Measurements from ENCODE around the gene OPN5.

Gene OPN5

DNA sequence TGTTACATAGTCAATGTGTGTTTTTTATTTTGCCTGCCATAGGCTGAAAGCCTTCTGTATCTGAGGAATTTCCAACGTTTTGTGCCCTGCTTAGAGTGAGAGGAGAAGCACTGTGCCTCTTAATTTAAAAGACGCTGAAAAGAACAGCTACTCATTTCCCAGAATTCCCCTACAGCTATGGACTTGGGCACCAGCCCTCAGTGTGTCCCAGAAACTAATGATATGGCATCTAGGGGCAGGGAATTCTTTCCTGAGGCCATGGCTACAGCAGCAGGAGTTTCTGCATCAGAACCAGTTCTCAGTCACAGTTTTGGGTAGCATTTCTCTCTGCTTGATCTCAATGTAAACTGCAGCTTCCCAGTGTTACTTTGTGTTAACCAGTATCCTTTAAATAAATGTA lies 20.2 kb downstream of the OPN5 start:
- no peaks in the 10 kb centered on the region for H3K4me1 ChIP-seq (ENCODE audit: low read length)
- no peak overlapping the region for H3K4me3 ChIP-seq (ENCODE audit: low read length)
- no peaks in the 10 kb centered on the region for H3K9me3 ChIP-seq (replicated peaks; ENCODE audit: insufficient read depth, low read length)
- H3K27ac ChIP-seq (ENCODE audit: low read length), result no peak overlapping the region
- no peak for DNase-seq
- H3K9me2 ChIP-seq (replicated peaks; ENCODE audit: insufficient read depth, low read length), result no peaks in the 10 kb centered on the region
- H3K79me2 ChIP-seq (ENCODE audit: low read length), result no peaks in the 10 kb centered on the region
- no peaks in the 10 kb centered on the region for H4K20me1 ChIP-seq (ENCODE audit: insufficient read depth, low read length)
- H3K4me2 ChIP-seq (ENCODE audit: low read depth, low read length), result no peak overlapping the region
- H3K36me3 ChIP-seq (replicated peaks; ENCODE audit: insufficient read depth, low read length), result no peaks in the 10 kb centered on the region
- TF ChIP-seq, protein P1, sequence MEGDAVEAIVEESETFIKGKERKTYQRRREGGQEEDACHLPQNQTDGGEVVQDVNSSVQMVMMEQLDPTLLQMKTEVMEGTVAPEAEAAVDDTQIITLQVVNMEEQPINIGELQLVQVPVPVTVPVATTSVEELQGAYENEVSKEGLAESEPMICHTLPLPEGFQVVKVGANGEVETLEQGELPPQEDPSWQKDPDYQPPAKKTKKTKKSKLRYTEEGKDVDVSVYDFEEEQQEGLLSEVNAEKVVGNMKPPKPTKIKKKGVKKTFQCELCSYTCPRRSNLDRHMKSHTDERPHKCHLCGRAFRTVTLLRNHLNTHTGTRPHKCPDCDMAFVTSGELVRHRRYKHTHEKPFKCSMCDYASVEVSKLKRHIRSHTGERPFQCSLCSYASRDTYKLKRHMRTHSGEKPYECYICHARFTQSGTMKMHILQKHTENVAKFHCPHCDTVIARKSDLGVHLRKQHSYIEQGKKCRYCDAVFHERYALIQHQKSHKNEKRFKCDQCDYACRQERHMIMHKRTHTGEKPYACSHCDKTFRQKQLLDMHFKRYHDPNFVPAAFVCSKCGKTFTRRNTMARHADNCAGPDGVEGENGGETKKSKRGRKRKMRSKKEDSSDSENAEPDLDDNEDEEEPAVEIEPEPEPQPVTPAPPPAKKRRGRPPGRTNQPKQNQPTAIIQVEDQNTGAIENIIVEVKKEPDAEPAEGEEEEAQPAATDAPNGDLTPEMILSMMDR (IDR thresholded peaks at IDR 0.05; ENCODE audit: low read length), result no peak
- no peak for TF ChIP-seq EZH2phosphoT487 (IDR thresholded peaks at IDR 0.05; ENCODE audit: low read length)
- TF ChIP-seq EZH2 (optimal IDR thresholded peaks at IDR 0.05; ENCODE audit: low read depth, low read length), result no peak
- no peak overlapping the region for H3K9ac ChIP-seq (ENCODE audit: low read length)
- H3K27me3 ChIP-seq (replicated peaks; ENCODE audit: insufficient read depth, low read length), result no peaks in the 10 kb centered on the region
- H3F3A ChIP-seq (ENCODE audit: insufficient read depth, low read length), result no peaks in the 10 kb centered on the region
- no peak overlapping the region for H2AFZ ChIP-seq (ENCODE audit: low read length)

DNA sequence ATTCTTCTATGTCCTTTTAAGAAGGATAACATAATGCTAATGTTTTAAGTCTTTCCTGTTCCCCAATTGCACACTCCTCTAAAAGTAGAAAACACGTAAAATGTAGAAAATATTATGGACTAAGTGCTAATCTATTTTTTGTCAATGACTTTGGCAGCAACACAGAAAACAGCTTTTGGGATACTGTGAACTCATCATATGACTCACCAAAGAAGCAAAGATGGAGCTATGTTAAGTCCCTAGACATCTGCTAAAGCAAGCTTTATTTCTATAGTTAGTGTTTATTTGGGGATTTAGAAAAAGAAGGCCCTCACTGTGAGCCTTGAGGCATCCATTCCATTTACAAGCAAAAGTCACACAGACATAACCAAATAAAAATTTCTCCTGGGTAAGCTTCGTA lies 23.0 kb downstream of the OPN5 start:
- Histone ChIP-seq H3K4me3 (ENCODE audit: low read length) (no peak overlapping the region), H3K9me3 (replicated peaks; ENCODE audit: insufficient read depth, low read length) (no peaks in the 10 kb centered on the region), H3K79me2 (ENCODE audit: low read length) (no peaks in the 10 kb centered on the region)

DNA sequence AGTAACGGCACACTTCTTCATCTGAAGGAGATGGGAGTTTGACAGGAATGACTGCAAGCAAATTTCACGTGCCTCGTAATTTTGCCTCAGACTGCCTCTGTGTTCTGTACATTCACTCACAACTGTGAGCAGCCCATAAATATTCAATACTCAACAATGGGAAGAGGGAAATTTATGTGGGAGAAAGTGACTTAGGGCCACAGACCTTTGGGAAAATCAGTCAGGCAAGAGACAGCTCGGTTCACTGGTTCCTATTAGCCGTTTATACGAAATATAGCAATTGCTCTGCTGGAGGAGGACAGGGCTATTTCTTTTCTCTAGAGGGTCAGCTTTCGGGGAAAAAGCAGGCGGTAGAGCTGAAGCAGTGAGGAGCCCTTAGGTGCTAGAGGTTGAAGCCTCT lies 28.0 kb downstream of the OPN5 start:
- Histone ChIP-seq H3K4me1 (ENCODE audit: low read length) (no peaks in the 10 kb centered on the region), H2AFZ (ENCODE audit: low read length) (no peak overlapping the region), H3K9me3 (replicated peaks; ENCODE audit: insufficient read depth, low read length) (no peaks in the 10 kb centered on the region), H4K20me1 (ENCODE audit: insufficient read depth, low read length) (no peaks in the 10 kb centered on the region), H3K9ac (ENCODE audit: low read length) (no peak overlapping the region), H3K36me3 (replicated peaks; ENCODE audit: insufficient read depth, low read length) (no peaks in the 10 kb centered on the region), H3K9me2 (replicated peaks; ENCODE audit: insufficient read depth, low read length) (no peaks in the 10 kb centered on the region), H3K4me3 (ENCODE audit: low read length) (no peak overlapping the region), H3K4me2 (ENCODE audit: low read depth, low read length) (no peak overlapping the region), H3F3A (ENCODE audit: insufficient read depth, low read length) (no peaks in the 10 kb centered on the region), H3K27ac (ENCODE audit: low read length) (no peak overlapping the region), H3K79me2 (ENCODE audit: low read length) (no peaks in the 10 kb centered on the region), H3K27me3 (replicated peaks; ENCODE audit: insufficient read depth, low read length) (no peaks in the 10 kb centered on the region)
- TF ChIP-seq, protein P1 (IDR thresholded peaks at IDR 0.05; ENCODE audit: low read length), result no peak
- no peak for TF ChIP-seq EZH2 (optimal IDR thresholded peaks at IDR 0.05; ENCODE audit: low read depth, low read length)
- no peak for TF ChIP-seq EZH2phosphoT487 (IDR thresholded peaks at IDR 0.05; ENCODE audit: low read length)
- no peak for DNase-seq

More for the DNA sequence above, 23.0 kb downstream of the OPN5 start:
- no peaks in the 10 kb centered on the region for H3K4me1 ChIP-seq (ENCODE audit: low read length)
- no peak overlapping the region for H3K4me2 ChIP-seq (ENCODE audit: low read depth, low read length)
- no peaks in the 10 kb centered on the region for H4K20me1 ChIP-seq (ENCODE audit: insufficient read depth, low read length)
- no peak overlapping the region for H3K9ac ChIP-seq (ENCODE audit: low read length)
- no peak overlapping the region for H2AFZ ChIP-seq (ENCODE audit: low read length)
- H3K9me2 ChIP-seq (replicated peaks; ENCODE audit: insufficient read depth, low read length), result no peaks in the 10 kb centered on the region
- DNase-seq, result no peak
- no peaks in the 10 kb centered on the region for H3K36me3 ChIP-seq (replicated peaks; ENCODE audit: insufficient read depth, low read length)
- H3K27me3 ChIP-seq (replicated peaks; ENCODE audit: insufficient read depth, low read length), result no peaks in the 10 kb centered on the region
- no peak overlapping the region for H3K27ac ChIP-seq (ENCODE audit: low read length)
- TF ChIP-seq EZH2phosphoT487 (IDR thresholded peaks at IDR 0.05; ENCODE audit: low read length), result no peak
- no peak for TF ChIP-seq EZH2 (optimal IDR thresholded peaks at IDR 0.05; ENCODE audit: low read depth, low read length)
- no peaks in the 10 kb centered on the region for H3F3A ChIP-seq (ENCODE audit: insufficient read depth, low read length)

DNA sequence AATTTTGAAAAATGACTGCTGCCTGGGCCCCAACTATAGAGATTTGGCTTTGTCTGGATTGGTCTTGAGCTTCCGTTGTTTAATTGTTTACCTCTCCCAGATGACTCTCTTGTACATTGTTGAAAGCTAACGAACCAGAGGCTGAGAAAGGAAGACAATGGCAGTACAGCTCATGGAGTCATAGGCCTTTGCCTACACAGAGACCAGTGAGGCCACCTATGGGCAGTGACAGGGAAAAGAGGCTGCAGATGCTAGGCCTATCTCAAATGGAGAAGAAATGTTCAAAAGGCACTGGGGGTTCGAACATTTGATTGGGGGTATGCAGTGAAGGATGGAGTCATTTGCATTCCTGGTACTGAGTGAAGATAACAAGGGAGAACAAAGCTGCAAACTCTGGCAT lies 29.1 kb downstream of the OPN5 start:
- H2AFZ ChIP-seq (ENCODE audit: low read length), result no peak overlapping the region
- DNase-seq, result no peak

More for the DNA sequence above, 29.1 kb downstream of the OPN5 start:
- H3K27ac ChIP-seq (ENCODE audit: low read length), result no peak overlapping the region
- H3K4me2 ChIP-seq (ENCODE audit: low read depth, low read length), result no peak overlapping the region
- no peaks in the 10 kb centered on the region for H3K27me3 ChIP-seq (replicated peaks; ENCODE audit: insufficient read depth, low read length)
- H3K9me3 ChIP-seq (replicated peaks; ENCODE audit: insufficient read depth, low read length), result no peaks in the 10 kb centered on the region
- no peak overlapping the region for H3K4me3 ChIP-seq (ENCODE audit: low read length)
- H3K9ac ChIP-seq (ENCODE audit: low read length), result no peak overlapping the region
- no peaks in the 10 kb centered on the region for H3K9me2 ChIP-seq (replicated peaks; ENCODE audit: insufficient read depth, low read length)
- H3K36me3 ChIP-seq (replicated peaks; ENCODE audit: insufficient read depth, low read length), result no peaks in the 10 kb centered on the region
- H3F3A ChIP-seq (ENCODE audit: insufficient read depth, low read length), result no peaks in the 10 kb centered on the region
- no peaks in the 10 kb centered on the region for H3K79me2 ChIP-seq (ENCODE audit: low read length)
- TF ChIP-seq EZH2phosphoT487 (IDR thresholded peaks at IDR 0.05; ENCODE audit: low read length) (no peak), EZH2 (optimal IDR thresholded peaks at IDR 0.05; ENCODE audit: low read depth, low read length) (no peak)
- TF ChIP-seq, protein P1 (IDR thresholded peaks at IDR 0.05; ENCODE audit: low read length), result no peak
- H4K20me1 ChIP-seq (ENCODE audit: insufficient read depth, low read length), result no peaks in the 10 kb centered on the region
- no peaks in the 10 kb centered on the region for H3K4me1 ChIP-seq (ENCODE audit: low read length)

All from MM.1S (cell line).